Measurements from ENCODE around the gene POMGNT2. TPM values are rescaled to one million over a fixed set of nuclear protein-coding genes. Genes with fewer than 3 reads are reported as not detected.

Gene POMGNT2
- 10 to 100 TPM; 14.6 to 19.0 (median 18.4) TPM for total RNA-seq

DNA sequence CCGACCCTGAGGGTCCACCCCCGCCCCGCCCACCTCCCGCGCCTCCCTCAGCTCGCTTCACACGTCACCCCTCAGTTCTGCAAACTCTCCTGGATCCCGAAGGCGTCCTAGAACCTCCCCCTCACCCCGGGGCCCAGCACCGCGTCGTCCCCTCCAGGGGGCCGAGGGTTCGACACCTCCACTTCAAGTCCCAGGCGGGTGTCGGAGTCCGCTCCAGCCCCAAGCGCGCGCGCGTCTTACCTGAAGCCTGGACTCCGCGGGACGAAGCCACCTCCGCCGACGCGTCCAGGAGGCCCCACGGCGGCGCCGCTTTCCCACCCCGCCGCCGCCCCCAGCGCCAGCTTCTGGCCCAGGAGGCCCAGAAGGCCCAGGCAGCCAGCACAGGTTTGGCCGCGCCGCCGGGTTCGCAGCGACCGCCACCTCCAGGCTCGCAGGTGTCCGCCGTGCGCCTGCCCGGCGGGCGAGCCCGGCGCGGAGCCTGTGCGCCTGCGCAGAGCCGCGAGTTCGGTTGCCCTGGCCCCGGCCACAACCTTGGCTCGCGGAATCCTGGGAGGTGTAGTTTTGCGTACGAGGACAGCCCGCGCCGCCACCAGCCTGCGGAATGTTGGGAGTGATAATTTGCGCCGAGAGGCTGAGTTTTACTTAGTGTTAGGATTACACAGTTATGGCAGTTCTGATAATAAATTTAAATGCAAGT is at the start of gene POMGNT2:
Gene POMGNT2 (minus strand): TSS at position 484 of the 697 bp plus-strand sequence. CDS start 24,648 bp downstream, outside the sequence.
- Histone ChIP-seq H3K9me3 (no peaks in the 10 kb centered on the region), H3K27ac (peak within 1 kb of the TSS; percentile 54 to 66), H3K27me3 (no peaks in the 10 kb centered on the region), H3K4me3 (peak within 1 kb of the TSS; percentile 83 to 93 (median 86)), H3K36me3 (no peaks in the 10 kb centered on the region), H3K4me1 (peaks cover 0 to 4% of the 10 kb centered on the region in 2 donors)
- peak; percentile 83 for DNase-seq (ENCODE audit: low spot score in 2 of 2)
- TF ChIP-seq POLR2A (IDR thresholded peaks at IDR 0.05), result no peak
- peak in 1 of 3 donors; percentile 10 for TF ChIP-seq POLR2AphosphoS5 (IDR thresholded peaks at IDR 0.05)
- TF ChIP-seq, protein P1, sequence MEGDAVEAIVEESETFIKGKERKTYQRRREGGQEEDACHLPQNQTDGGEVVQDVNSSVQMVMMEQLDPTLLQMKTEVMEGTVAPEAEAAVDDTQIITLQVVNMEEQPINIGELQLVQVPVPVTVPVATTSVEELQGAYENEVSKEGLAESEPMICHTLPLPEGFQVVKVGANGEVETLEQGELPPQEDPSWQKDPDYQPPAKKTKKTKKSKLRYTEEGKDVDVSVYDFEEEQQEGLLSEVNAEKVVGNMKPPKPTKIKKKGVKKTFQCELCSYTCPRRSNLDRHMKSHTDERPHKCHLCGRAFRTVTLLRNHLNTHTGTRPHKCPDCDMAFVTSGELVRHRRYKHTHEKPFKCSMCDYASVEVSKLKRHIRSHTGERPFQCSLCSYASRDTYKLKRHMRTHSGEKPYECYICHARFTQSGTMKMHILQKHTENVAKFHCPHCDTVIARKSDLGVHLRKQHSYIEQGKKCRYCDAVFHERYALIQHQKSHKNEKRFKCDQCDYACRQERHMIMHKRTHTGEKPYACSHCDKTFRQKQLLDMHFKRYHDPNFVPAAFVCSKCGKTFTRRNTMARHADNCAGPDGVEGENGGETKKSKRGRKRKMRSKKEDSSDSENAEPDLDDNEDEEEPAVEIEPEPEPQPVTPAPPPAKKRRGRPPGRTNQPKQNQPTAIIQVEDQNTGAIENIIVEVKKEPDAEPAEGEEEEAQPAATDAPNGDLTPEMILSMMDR (IDR thresholded peaks at IDR 0.05), result no peak
- intact Hi-C loops (cut with DNase I; ENCODE audit: low total_unique reads), result no loop called here

DNA sequence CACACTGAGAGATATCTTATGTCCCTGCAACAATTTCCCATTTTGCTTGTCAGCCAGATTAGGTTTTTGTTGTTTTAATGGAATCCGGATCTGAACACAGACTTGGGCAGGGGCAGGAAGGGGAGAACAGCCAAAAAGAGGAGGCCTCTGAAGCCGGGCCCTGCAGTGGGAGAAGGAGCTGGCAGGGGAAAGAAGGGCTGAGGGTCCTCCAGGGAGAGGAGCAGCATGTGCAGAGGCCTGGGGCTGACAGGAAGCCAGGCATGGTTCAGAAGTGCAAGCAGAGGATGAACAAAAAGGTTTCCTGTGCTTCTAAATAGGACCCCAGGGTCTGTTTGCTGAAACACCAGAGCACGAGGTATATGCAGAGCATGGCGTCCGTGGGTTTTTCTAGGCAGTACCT is 49.1 kb upstream of the POMGNT2 start:
- Histone ChIP-seq H3K27ac (no peak overlapping the region), H3K36me3 (no peaks in the 10 kb centered on the region), H3K27me3 (peaks cover 0 to 6% of the 10 kb centered on the region in 2 donors), H3K4me3 (no peak overlapping the region), H3K9me3 (no peaks in the 10 kb centered on the region), H3K4me1 (no peaks in the 10 kb centered on the region)
- no peak for TF ChIP-seq POLR2AphosphoS5 (IDR thresholded peaks at IDR 0.05)
- TF ChIP-seq POLR2A (IDR thresholded peaks at IDR 0.05), result no peak
- TF ChIP-seq, protein P1 (IDR thresholded peaks at IDR 0.05), result no peak
- DNase-seq (ENCODE audit: low spot score in 2 of 2), result no peak
- intact Hi-C loops (cut with DNase I; ENCODE audit: low total_unique reads), result no loop called here

DNA sequence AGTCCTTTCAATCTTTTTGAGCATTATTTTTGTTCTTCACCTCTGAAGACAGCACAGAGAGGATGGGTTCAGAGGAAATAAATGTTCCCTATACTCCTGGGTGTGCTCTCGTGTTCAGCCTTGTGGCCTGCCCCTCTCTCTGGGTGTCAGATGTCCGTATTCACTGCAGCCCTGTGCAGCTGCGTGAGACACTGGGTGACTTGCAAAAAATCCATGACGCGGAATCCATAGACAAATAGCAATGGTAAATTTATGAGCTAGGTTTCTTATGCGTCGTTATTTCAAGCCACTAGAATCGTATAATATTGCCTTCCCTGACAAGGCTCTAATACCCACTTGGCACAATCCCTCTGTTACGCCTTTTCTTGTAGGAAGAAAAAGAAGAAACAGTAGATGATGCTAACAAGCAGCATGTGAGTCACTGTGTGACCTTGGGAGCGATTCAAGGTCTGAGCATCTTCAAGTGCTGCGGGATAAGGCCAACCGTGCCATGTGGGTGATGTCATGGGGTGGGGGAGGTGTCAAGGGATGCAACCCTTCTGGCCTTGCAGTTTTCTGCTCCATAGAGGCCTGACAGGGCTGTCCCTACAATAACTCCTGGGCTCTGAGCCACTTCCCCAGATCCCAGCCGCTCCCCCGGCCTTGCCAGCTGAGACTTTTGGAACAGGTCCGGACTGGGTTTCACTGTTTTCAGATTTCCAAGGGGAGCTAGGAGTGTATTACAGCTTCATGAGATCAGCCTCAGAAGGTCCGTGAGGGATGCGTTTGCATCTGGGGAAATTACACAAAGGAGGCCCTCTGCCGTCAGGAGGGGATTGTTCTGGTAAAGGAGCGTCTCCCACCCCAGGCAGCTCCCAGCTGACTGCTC is 47.6 kb upstream of the POMGNT2 start:
- Histone ChIP-seq H3K9me3 (no peaks in the 10 kb centered on the region), H3K36me3 (no peaks in the 10 kb centered on the region), H3K27me3 (peaks cover 0 to 6% of the 10 kb centered on the region in 2 donors), H3K4me1 (no peaks in the 10 kb centered on the region), H3K4me3 (no peak overlapping the region), H3K27ac (peak overlapping the region in 1 of 2 donors; percentile 3)
- no peak for DNase-seq (ENCODE audit: low spot score in 2 of 2)
- TF ChIP-seq POLR2AphosphoS5 (IDR thresholded peaks at IDR 0.05) (no peak), POLR2A (IDR thresholded peaks at IDR 0.05) (no peak)
- TF ChIP-seq, protein P1 (IDR thresholded peaks at IDR 0.05), result no peak
- intact Hi-C loops (cut with DNase I; ENCODE audit: low total_unique reads), result no loop called here

DNA sequence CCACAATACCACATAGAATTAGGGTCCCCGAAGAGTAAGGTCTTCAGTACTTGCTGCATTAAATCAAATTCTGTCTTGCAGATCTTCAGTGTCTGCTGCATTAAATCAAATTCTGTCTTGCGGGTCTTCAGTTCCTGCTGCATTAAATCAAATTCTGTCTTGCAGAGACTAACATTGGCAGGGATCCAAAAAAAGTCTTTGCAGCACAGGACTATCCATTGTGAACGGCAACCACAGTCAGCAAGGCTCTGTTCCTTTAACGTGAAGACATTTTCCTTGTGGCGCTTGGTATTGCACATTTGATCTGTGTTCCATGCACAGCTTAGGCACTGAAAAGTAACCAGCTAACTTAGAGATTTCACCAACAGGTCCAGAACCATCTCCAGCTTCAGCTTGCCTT is 46.8 kb upstream of the POMGNT2 start:
- TF ChIP-seq, protein P1 (IDR thresholded peaks at IDR 0.05), result no peak
- no peak for TF ChIP-seq POLR2AphosphoS5 (IDR thresholded peaks at IDR 0.05)
- TF ChIP-seq POLR2A (IDR thresholded peaks at IDR 0.05), result no peak
- H3K27me3 ChIP-seq, result peaks cover 0 to under 1% of the 10 kb centered on the region in 2 donors
- DNase-seq (ENCODE audit: low spot score in 2 of 2), result no peak
- intact Hi-C loops (cut with DNase I; ENCODE audit: low total_unique reads), result no loop called here
- no peaks in the 10 kb centered on the region for H3K9me3 ChIP-seq
- H3K4me1 ChIP-seq, result no peaks in the 10 kb centered on the region
- no peak overlapping the region for H3K27ac ChIP-seq
- no peaks in the 10 kb centered on the region for H3K36me3 ChIP-seq
- no peak overlapping the region for H3K4me3 ChIP-seq

DNA sequence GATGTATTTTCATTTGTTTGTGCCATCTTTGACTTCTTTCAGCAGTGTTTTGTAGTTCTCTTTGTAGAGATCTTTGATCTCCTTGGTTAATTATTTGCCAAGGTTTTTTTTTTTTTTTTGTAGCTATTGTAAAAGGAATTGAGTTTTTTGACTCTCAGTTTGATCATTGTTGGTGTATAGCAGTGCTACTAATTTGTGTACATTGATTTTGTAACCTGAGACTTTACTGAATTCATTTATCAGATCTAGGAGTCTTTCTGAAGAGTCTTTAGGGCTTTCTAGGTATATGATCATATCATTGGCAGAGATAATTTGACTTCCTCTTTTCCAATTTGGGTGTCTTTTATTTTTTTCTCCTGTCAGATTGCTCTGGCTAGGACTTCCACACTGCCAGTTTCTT is 42.2 kb upstream of the POMGNT2 start:
- intact Hi-C loops (cut with DNase I; ENCODE audit: low total_unique reads), result no loop called here
- DNase-seq (ENCODE audit: low spot score in 2 of 2), result no peak
- Histone ChIP-seq H3K27me3 (no peaks in the 10 kb centered on the region), H3K36me3 (no peaks in the 10 kb centered on the region), H3K9me3 (no peaks in the 10 kb centered on the region), H3K4me3 (no peak overlapping the region), H3K27ac (no peak overlapping the region), H3K4me1 (no peaks in the 10 kb centered on the region)
- TF ChIP-seq, protein P1 (IDR thresholded peaks at IDR 0.05), result no peak
- TF ChIP-seq POLR2AphosphoS5 (IDR thresholded peaks at IDR 0.05) (no peak), POLR2A (IDR thresholded peaks at IDR 0.05) (no peak)
